Gastroesophageal sphincter (tissue), 3 donors: Measurements from ENCODE around the gene EGFLAM.

ENCODE experiments used
- CTCF ChIP-seq, 4 experiments: fragments of 200-600 bp in 2 of 4; fragments of 450-650 bp in 2 of 4; sonication (generic) in 1 of 4; IDR thresholded peaks; one replicate each; pipeline ENCODE4 v1.5.1; 2017 to 2019; ENCODE audit warnings: antibody characterized with exemption in 4 of 4, mild to moderate bottlenecking in 2 of 4, moderate library complexity in 2 of 4
- EP300 ChIP-seq: sonication (generic); formaldehyde crosslinking; IDR thresholded peaks from one replicate; pipeline ENCODE4 v1.6.1; 2017; ENCODE audit warnings: antibody characterized with exemption, mild to moderate bottlenecking
- POLR2A ChIP-seq, 2 donors: fragments of 450-650 bp; IDR thresholded peaks; one replicate each; pipeline ENCODE4 v1.6.1; 2017; ENCODE audit warnings: antibody characterized with exemption in 2 of 2, mild to moderate bottlenecking in 2 of 2, moderate library complexity in 1 of 2
- POLR2AphosphoS5 ChIP-seq: sonication (generic); formaldehyde crosslinking; IDR thresholded peaks from one replicate; pipeline ENCODE4 v1.6.1; 2017; ENCODE audit warnings: antibody characterized with exemption

- TF ChIP-seq CTCF (IDR thresholded peaks at IDR 0.05) (no peak), EP300 (no peak), POLR2A (IDR thresholded peaks at IDR 0.05) (no peak), POLR2AphosphoS5 (no peak)
Measured at GRCh38 chr5:38210676-38211353, 47.5 kb upstream of the EGFLAM start.
